Ovary (tissue), 9 donors: ENCODE measurements around the gene LYSET. TPM values are rescaled to one million over a fixed set of nuclear protein-coding genes. Genes with fewer than 3 reads are reported as not detected.

Experiments used
- DNase-seq, 5 donors: peaks; one replicate each; pipeline ENCODE4 v3.0.0-alpha.2; 2019 to 2020
- H3K27ac ChIP-seq, 2 donors: fragments of 200-600 bp; one replicate each; pipeline versions ENCODE4 v1.5.1 to v1.8.0; 2019 to 2022
- H3K27me3 ChIP-seq: fragments of 200-600 bp; one replicate; pipeline ENCODE4 v1.8.0; 2022
- H3K36me3 ChIP-seq: fragments of 200-600 bp; sonication (generic); one replicate; pipeline ENCODE4 v1.5.1; 2019
- H3K4me1 ChIP-seq: one replicate; pipeline ENCODE4 v1.8.1; 2013; ENCODE audit warnings: mild to moderate bottlenecking, moderate library complexity; ENCODE audit not compliant: insufficient read depth
- H3K4me3 ChIP-seq: fragments of 200-600 bp; sonication (generic); one replicate; pipeline ENCODE4 v1.5.1; 2017
- H3K9me3 ChIP-seq, 2 donors: fragments of 200-600 bp in 1 of 2; sonication (generic) in 1 of 2; one replicate each; pipeline versions ENCODE4 v1.5.1 to v1.8.1; 2013 to 2019; ENCODE audit warnings: mild to moderate bottlenecking in 1 of 2, moderate library complexity in 1 of 2
- CTCF ChIP-seq, 3 donors: fragments of 450-650 bp in 2 of 3; fragments of 200-600 bp in 1 of 3; IDR thresholded peaks; one replicate each; pipeline versions ENCODE4 v1.5.1 to v1.8.0; 2016 to 2022; ENCODE audit warnings: antibody characterized with exemption in 3 of 3, mild to moderate bottlenecking in 1 of 3
- EP300 ChIP-seq: sonication (generic); formaldehyde crosslinking; IDR thresholded peaks from one replicate; pipeline ENCODE4 v1.6.1; 2017; ENCODE audit warnings: antibody characterized with exemption
- POLR2A ChIP-seq: fragments of 450-650 bp; IDR thresholded peaks from one replicate; pipeline ENCODE4 v1.6.1; 2017; ENCODE audit warnings: antibody characterized with exemption, mild to moderate bottlenecking, moderate library complexity
- WGBS, 3 donors: extraction: QIAGEN DNeasy Blood & Tissue Kit in 1 of 3; methylation state at CpG; one replicate each; pipeline versions ENCODE4 v1.1.5 to v1.1.7; 2013 to 2017; 5-methylcytosine and 5-hydroxymethylcytosine counted together
- intact Hi-C, 4 donors: fragments of 100-400 bp; cut with DNase I; formaldehyde crosslinking; loops; one replicate each; pipeline versions ENCODE4 v1.11.0 to v1.15.1; 2022 to 2023
- polyA plus RNA-seq, 2 donors: library from polyadenylated mRNA; stranded (reverse); fragments of 200-250 nt in 1 of 2; fragments of 350-450 nt in 1 of 2; fragmentation: Illumina TruSeq in 1 of 2; extraction: RNeasy Lipid Tissue Mini Kit (QIAGEN cat#74804) in 1 of 2; gene quantifications; one replicate each; pipeline ENCODE4 v1.2.3, GENCODE V29; 2013 to 2014
- total RNA-seq, 7 donors: library from RNA; depleted of rRNA in 2 of 7; stranded (reverse); fragments of >200 nt in 2 of 7; fragmentation: NEBNext Ultra II Directional in 3 of 7; extraction: Animal tissue kit (Norgen Biotek cat#: 25700) in 3 of 7; gene quantifications; one replicate each; pipeline versions ENCODE4 v1.1.0 to v1.2.4, GENCODE V29; 2016 to 2023
- donor health status: DM: no; HTN: no; CAD: no; lungs with moderate emphysema.
- donor health status: DM: no; HTN: no; CAD: no.
- donor health status: Bipolar disorder and iron deficiency.
- donor health status: DM: yes; HTN: yes; CAD: no.
- donor health status: DM: no; HTN: no; CAD: no.
- donor health status: DM: yes; HTN: yes; CAD: no.

The LYSET gene
- total and polyA plus RNA-seq, 9 donors, result 8.0 to 22.2 (median 17.0) TPM

- 27 to 39% (median 32%) methylated on average over 17 of the region's 17 CpGs for WGBS, 3 donors
- no peaks in the 10 kb centered on the region for H3K36me3 ChIP-seq
- no peaks in the 10 kb centered on the region for H3K4me1 ChIP-seq
- no peaks in the 10 kb centered on the region for H3K9me3 ChIP-seq
- H3K27ac ChIP-seq, result no peak overlapping the region
- no peaks in the 10 kb centered on the region for H3K27me3 ChIP-seq
- DNase-seq, result peak; percentile 34 to 66 (median 46)
- intact Hi-C loops, result loop anchor here in 3 of 4 donors (2.0 to 5.0 kb wide), 2 partner anchors 185 to 186 kb away; no protein-coding TSS in a partner anchor
- no peak for TF ChIP-seq POLR2A
- TF ChIP-seq EP300, result no peak
- no peak for TF ChIP-seq CTCF (IDR thresholded peaks at IDR 0.05)
- no peak overlapping the region for H3K4me3 ChIP-seq
Measured at GRCh38 chr14:93137864-93138263, 47.3 kb upstream of the LYSET start.

- no peaks in the 10 kb centered on the region for H3K27me3 ChIP-seq
- H3K27ac ChIP-seq, result no peak overlapping the region
- DNase-seq, result no peak
- WGBS, 3 donors, result 64 to 81% (median 76%) methylated on average over 13 of the region's 13 CpGs
- H3K36me3 ChIP-seq, result no peaks in the 10 kb centered on the region
- intact Hi-C loops, result no loop called here
- H3K4me3 ChIP-seq, result no peak overlapping the region
- H3K9me3 ChIP-seq, result no peaks in the 10 kb centered on the region
- TF ChIP-seq CTCF (IDR thresholded peaks at IDR 0.05) (no peak), EP300 (no peak), POLR2A (no peak)
- H3K4me1 ChIP-seq, result no peaks in the 10 kb centered on the region
Measured at GRCh38 chr14:93142854-93143652, 42.1 kb upstream of the LYSET start.

- no peak for DNase-seq
- H3K27me3 ChIP-seq, result no peaks in the 10 kb centered on the region
- 77 to 82% (median 78%) methylated on average over 9 of the region's 9 CpGs for WGBS, 3 donors
- no peaks in the 10 kb centered on the region for H3K36me3 ChIP-seq
- H3K27ac ChIP-seq, result no peak overlapping the region
- intact Hi-C loops, result no loop called here
- TF ChIP-seq CTCF (IDR thresholded peaks at IDR 0.05) (no peak), POLR2A (no peak), EP300 (no peak)
- H3K9me3 ChIP-seq, result no peaks in the 10 kb centered on the region
- H3K4me1 ChIP-seq, result peaks cover 5% of the 10 kb centered on the region
- no peak overlapping the region for H3K4me3 ChIP-seq
Measured at GRCh38 chr14:93146119-93146518, 39.0 kb upstream of the LYSET start.

GRCh38 chr14:93148979-93149378, 36.1 kb upstream of the LYSET start:
- no peaks in the 10 kb centered on the region for H3K36me3 ChIP-seq
- WGBS, 3 donors, result 89 to 91% (median 91%) methylated on average over 8 of the region's 8 CpGs
- H3K4me1 ChIP-seq, result peaks cover 6% of the 10 kb centered on the region
- no peaks in the 10 kb centered on the region for H3K9me3 ChIP-seq
- H3K27me3 ChIP-seq, result no peaks in the 10 kb centered on the region
- DNase-seq, result no peak
- no peak overlapping the region for H3K27ac ChIP-seq
- H3K4me3 ChIP-seq, result no peak overlapping the region
- TF ChIP-seq EP300, result no peak
- TF ChIP-seq CTCF (IDR thresholded peaks at IDR 0.05), result no peak
- no peak for TF ChIP-seq POLR2A
- intact Hi-C loops, result no loop called here
